CD14-positive monocyte (primary cell): ENCODE data around the gene RIC3. TPM values are rescaled to one million over a fixed set of nuclear protein-coding genes. Genes with fewer than 3 reads are reported as not detected.

Experiments used
- DNase-seq, 3 donors: peaks; one replicate each; pipeline ENCODE4 v3.0.0-alpha.2; 2011 to 2022
- H2AFZ ChIP-seq: 2 replicates; pipeline ENCODE4 v1.6.0; 2012; ENCODE audit warnings: mild to moderate bottlenecking, low read depth, low read length, inconsistent platforms; ENCODE audit not compliant: insufficient read depth, poor library complexity, severe bottlenecking
- H3K27ac ChIP-seq, 2 donors: 1 replicate in 1 of 2; 2 replicates in 1 of 2; pipeline ENCODE4 v1.5.1; 2012 to 2013; ENCODE audit warnings: low read length in 2 of 2, control low read depth in 1 of 2, inconsistent platforms in 1 of 2, low read depth in 1 of 2, mild to moderate bottlenecking in 1 of 2
- H3K27me3 ChIP-seq, 2 donors: one replicate each; pipeline versions ENCODE4 v1.6.0 to v1.6.1; 2011 to 2013; ENCODE audit warnings: low read length in 2 of 2; ENCODE audit not compliant: control insufficient read depth in 2 of 2, insufficient read depth in 2 of 2
- H3K36me3 ChIP-seq, 2 donors: replicated peaks in 1 of 2; 1 replicate in 1 of 2; 2 replicates in 1 of 2; pipeline versions ENCODE4 v1.5.1 to v1.6.1; 2012 to 2013; ENCODE audit warnings: low read length in 2 of 2, control low read depth in 1 of 2, inconsistent platforms in 1 of 2, mild to moderate bottlenecking in 1 of 2; ENCODE audit not compliant: insufficient read depth in 2 of 2, control insufficient read depth in 1 of 2
- H3K4me1 ChIP-seq, 2 donors: 1 replicate in 1 of 2; 2 replicates in 1 of 2; pipeline versions ENCODE4 v1.5.1 to v1.6.1; 2012 to 2013; ENCODE audit warnings: low read length in 2 of 2, control low read depth in 1 of 2, inconsistent platforms in 1 of 2, mild to moderate bottlenecking in 1 of 2, moderate library complexity in 1 of 2; ENCODE audit not compliant: insufficient read depth in 2 of 2, control insufficient read depth in 1 of 2
- H3K4me2 ChIP-seq: replicated peaks from 2 replicates; pipeline ENCODE3; 2012; ENCODE audit warnings: low read length, moderate library complexity, mild to moderate bottlenecking; ENCODE audit not compliant: poor library complexity, severe bottlenecking; ENCODE audit errors: extremely low read depth
- H3K4me3 ChIP-seq, 3 experiments: fragments of 200-600 bp in 1 of 3; sonication (generic) in 1 of 3; replicated peaks in 1 of 3; 1 replicate in 2 of 3; 2 replicates in 1 of 3; pipeline ENCODE4 v1.5.1; 2011 to 2013; ENCODE audit warnings: low read length in 3 of 3, mild to moderate bottlenecking in 3 of 3, control low read depth in 2 of 3, low read depth in 2 of 3, inconsistent platforms in 1 of 3, moderate library complexity in 1 of 3
- H3K79me2 ChIP-seq: 2 replicates; pipeline ENCODE4 v1.6.0; 2012; ENCODE audit warnings: mild to moderate bottlenecking, control low read depth, inconsistent platforms, low read length, moderate library complexity; ENCODE audit not compliant: insufficient read depth
- H3K9ac ChIP-seq: 2 replicates; pipeline ENCODE4 v1.6.0; 2017; ENCODE audit warnings: low read length, mild to moderate bottlenecking; ENCODE audit not compliant: insufficient read depth, poor library complexity, severe bottlenecking
- H3K9me3 ChIP-seq, 2 donors: replicated peaks in 1 of 2; 1 replicate in 1 of 2; 2 replicates in 1 of 2; pipeline versions ENCODE4 v1.5.1 to v1.6.1; 2012 to 2013; ENCODE audit warnings: low read length in 2 of 2, control low read depth in 1 of 2; ENCODE audit not compliant: control insufficient read depth in 1 of 2, insufficient read depth in 1 of 2
- H4K20me1 ChIP-seq: 2 replicates; pipeline ENCODE4 v1.6.0; 2012; ENCODE audit warnings: mild to moderate bottlenecking, low read length, control low read depth, moderate library complexity; ENCODE audit not compliant: insufficient read depth
- H3K27ac Mint-ChIP-seq, 7 donors: one replicate each; pipeline ENCODE4 v1.8.0; 2020; ENCODE audit warnings: mild to moderate bottlenecking in 7 of 7, mixed read lengths in 7 of 7, moderate library complexity in 6 of 7, inconsistent platforms in 2 of 7
- H3K27me3 Mint-ChIP-seq, 3 donors: one replicate each; pipeline ENCODE4 v1.8.0; 2021 to 2022; ENCODE audit warnings: low read depth in 3 of 3, mild to moderate bottlenecking in 3 of 3, mixed read lengths in 3 of 3, moderate library complexity in 3 of 3, inconsistent platforms in 1 of 3
- H3K36me3 Mint-ChIP-seq, 2 donors: one replicate each; pipeline ENCODE4 v1.8.0; 2020; ENCODE audit warnings: mixed read lengths in 2 of 2, inconsistent platforms in 1 of 2, mild to moderate bottlenecking in 1 of 2
- H3K4me1 Mint-ChIP-seq: one replicate; pipeline ENCODE4 v1.8.0; 2020; ENCODE audit warnings: mild to moderate bottlenecking, mixed read lengths
- H3K4me3 Mint-ChIP-seq, 2 donors: one replicate each; pipeline ENCODE4 v1.8.0; 2020; ENCODE audit warnings: mild to moderate bottlenecking in 2 of 2, mixed read lengths in 2 of 2, moderate library complexity in 1 of 2
- H3K9me3 Mint-ChIP-seq, 7 donors: one replicate each; pipeline ENCODE4 v1.8.0; 2020 to 2022; ENCODE audit warnings: mixed read lengths in 7 of 7, mild to moderate bottlenecking in 6 of 7, moderate library complexity in 6 of 7, inconsistent platforms in 2 of 7
- CTCF ChIP-seq: fragments of 200-600 bp; IDR thresholded peaks from one replicate; pipeline ENCODE4 v1.8.0; 2022; ENCODE audit warnings: antibody characterized with exemption, mild to moderate bottlenecking
- WGBS: methylation state at CpG from one replicate; pipeline ENCODE4 v1.1.5; 2013; ENCODE audit warnings: missing lambda C conversion rate; ENCODE audit not compliant: insufficient coverage; 5-methylcytosine and 5-hydroxymethylcytosine counted together
- intact Hi-C, 2 donors: fragments of 100-400 bp; cut with micrococcal nuclease; formaldehyde crosslinking; loops; one replicate each; pipeline versions ENCODE4 v1.15.0 to v1.15.1; 2023
- polyA plus RNA-seq, 3 donors: library from polyadenylated mRNA; depleted of rRNA in 1 of 3; unstranded in 2 of 3; stranded (reverse) in 1 of 3; fragments of 300-500 nt in 2 of 3; fragments of >200 nt in 1 of 3; fragmentation: Illumina TruSeq in 2 of 3; gene quantifications; 1 replicate in 2 of 3; 2 replicates in 1 of 3; pipeline ENCODE4 v1.2.3, GENCODE V29; 2012 to 2021

Gene RIC3
- polyA plus RNA-seq, 3 donors = 0.17 TPM; not detected in 2

- Mint-ChIP-seq H3K9me3 (peaks cover 0 to 2% (median 0%) of the 10 kb centered on the region in 7 donors), H3K27me3 (peaks cover 0 to 4% (median 0%) of the 10 kb centered on the region in 3 donors), H3K4me1 (no peaks in the 10 kb centered on the region), H3K36me3 (no peaks in the 10 kb centered on the region), H3K27ac (no peak overlapping the region), H3K4me3 (no peak overlapping the region)
- H3K4me2 ChIP-seq = no peak overlapping the region
- no peak overlapping the region for H2AFZ ChIP-seq
- no peaks in the 10 kb centered on the region for H3K9me3 ChIP-seq
- WGBS = 90% methylated on average over 7 of the region's 8 CpGs
- H3K27ac ChIP-seq = no peak overlapping the region
- no peaks in the 10 kb centered on the region for H3K36me3 ChIP-seq
- no peak overlapping the region for H3K9ac ChIP-seq
- TF ChIP-seq CTCF = no peak
- no peaks in the 10 kb centered on the region for H4K20me1 ChIP-seq
- no peak overlapping the region for H3K4me3 ChIP-seq
- no peaks in the 10 kb centered on the region for H3K27me3 ChIP-seq
- intact Hi-C loops = no loop called here
- no peaks in the 10 kb centered on the region for H3K79me2 ChIP-seq
- DNase-seq = no peak
- no peaks in the 10 kb centered on the region for H3K4me1 ChIP-seq
Measured at GRCh38 chr11:8059030-8059429, 109.8 kb downstream of the RIC3 start.

- no peak for TF ChIP-seq CTCF
- Mint-ChIP-seq H3K27ac (no peak overlapping the region), H3K4me3 (no peak overlapping the region), H3K27me3 (peaks cover 0 to 4% (median 0%) of the 10 kb centered on the region in 3 donors), H3K9me3 (peaks cover 0 to 2% (median 0%) of the 10 kb centered on the region in 7 donors), H3K36me3 (no peaks in the 10 kb centered on the region), H3K4me1 (no peaks in the 10 kb centered on the region)
- Histone ChIP-seq H3K27ac (no peak overlapping the region), H3K4me2 (no peak overlapping the region), H3K9me3 (no peaks in the 10 kb centered on the region), H3K9ac (no peak overlapping the region), H3K27me3 (no peaks in the 10 kb centered on the region), H3K4me3 (no peak overlapping the region), H3K36me3 (no peaks in the 10 kb centered on the region), H4K20me1 (no peaks in the 10 kb centered on the region), H2AFZ (no peak overlapping the region), H3K4me1 (no peaks in the 10 kb centered on the region), H3K79me2 (no peaks in the 10 kb centered on the region)
- WGBS = 100% methylated on average over 7 of the region's 9 CpGs
- DNase-seq = no peak
- intact Hi-C loops = no loop called here
Measured at GRCh38 chr11:8058216-8058615, 110.6 kb downstream of the RIC3 start.
